HG03521 (cell line): ENCODE data around the gene TLR1.
"Not testable (repeated sequence)": the region's sequence is repeated elsewhere in the genome, so short reads cannot be mapped to it uniquely, and the experiment has no call there.

Experiments used
- ATAC-seq: cut with Tn5 transposase; IDR thresholded peaks from one replicate; pipeline ENCODE4 v1.9.1; 2021; ENCODE audit warnings: mild to moderate bottlenecking, moderate library complexity; ENCODE audit not compliant: unreplicated experiment

Gene TLR1

GRCh38 chr4:38804654-38805295, at the start of gene TLR1:
TLR1 (minus strand) TSS chr4:38804791; CDS start chr4:38798831, 5,960 bp downstream.
- ATAC-seq, result peak; percentile 30

GRCh38 chr4:38846015-38846414, 41.4 kb upstream of the TLR1 start:
- ATAC-seq, result no peak

GRCh38 chr4:38842994-38843393, 38.4 kb upstream of the TLR1 start:
- ATAC-seq, result no peak

GRCh38 chr4:38837849-38838248, 33.3 kb upstream of the TLR1 start:
- no peak for ATAC-seq

- no peak for ATAC-seq
These were observed 32.7 kb upstream of the TLR1 start for GRCh38 chr4:38837334-38837733.

- ATAC-seq, result no peak
These were observed 30.0 kb upstream of the TLR1 start for GRCh38 chr4:38834570-38834969.

GRCh38 chr4:38832624-38833528, 28.3 kb upstream of the TLR1 start:
- ATAC-seq, result no peak

GRCh38 chr4:38832206-38832605, 27.6 kb upstream of the TLR1 start:
- no peak for ATAC-seq

- no peak for ATAC-seq
These were observed 27.1 kb upstream of the TLR1 start for GRCh38 chr4:38831653-38832052.

GRCh38 chr4:38829237-38829636, 24.6 kb upstream of the TLR1 start:
- no peak for ATAC-seq

GRCh38 chr4:38823766-38824165, 19.2 kb upstream of the TLR1 start:
- no peak for ATAC-seq

- ATAC-seq, result no peak
These were observed 18.2 kb upstream of the TLR1 start for GRCh38 chr4:38822748-38823303.

- no peak for ATAC-seq
These were observed 17.1 kb upstream of the TLR1 start for GRCh38 chr4:38821739-38822138.

- ATAC-seq, result peak; percentile 61
These were observed 15.9 kb upstream of the TLR1 start for GRCh38 chr4:38820329-38821061.

- ATAC-seq, result no peak
These were observed 15.0 kb upstream of the TLR1 start for GRCh38 chr4:38819569-38819968.

- no peak for ATAC-seq
These were observed 13.9 kb upstream of the TLR1 start for GRCh38 chr4:38818441-38818976.

- ATAC-seq, result no peak
These were observed 11.5 kb upstream of the TLR1 start for GRCh38 chr4:38815885-38816782.

- no peak for ATAC-seq
These were observed 9.8 kb upstream of the TLR1 start for GRCh38 chr4:38814386-38814785.

- ATAC-seq, result no peak
These were observed 6.7 kb upstream of the TLR1 start for GRCh38 chr4:38811297-38811696.

- ATAC-seq, result not testable (repeated sequence)
These were observed 2.9 kb upstream of the TLR1 start for GRCh38 chr4:38807462-38807861.
